ENCODE data around the gene KCNC3.

- TF ChIP-seq CTCF (conservative IDR thresholded peaks at IDR 0.05 in 1 of 2, IDR thresholded peaks at IDR 0.05 in 1 of 2; ENCODE audit: extremely low read depth in 1 of 2, insufficient read depth in 1 of 2, low read depth in 1 of 2, low read length in 2 of 2) (no peak), EZH2 (IDR thresholded peaks at IDR 0.05; ENCODE audit: borderline replicate concordance, low read length) (no peak)
Observed at GRCh38 chr19:50301607-50301971, 27.6 kb downstream of the KCNC3 start.

All from mammary epithelial cell (primary cell).